ENCODE measurements around the gene COL11A2.

Gene COL11A2

DNA sequence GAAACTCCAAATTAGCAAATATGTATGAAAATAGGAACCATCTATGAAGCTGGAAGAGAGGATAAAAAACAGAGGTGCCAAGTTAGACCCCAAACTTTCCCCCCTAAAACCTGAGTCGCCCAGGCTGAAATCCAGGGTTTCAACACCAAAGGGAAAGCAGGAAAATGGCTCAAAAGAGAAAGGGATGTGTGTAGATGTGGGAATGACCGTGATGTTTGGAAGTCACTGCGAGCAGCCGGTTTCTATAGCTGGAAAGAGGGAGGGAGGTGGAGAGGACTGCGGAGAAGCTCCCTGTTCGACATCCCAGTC lies 20.5 kb upstream of the COL11A2 start:
- ATAC-seq (replicated peaks) (no peak), DNase-seq (no peak)
- peak overlapping the region; percentile 39 for H3K27ac Mint-ChIP-seq
- no peaks in the 10 kb centered on the region for H3K9me3 Mint-ChIP-seq
- H3K4me1 Mint-ChIP-seq = peaks cover 30 to 41% of the 10 kb centered on the region in 2 donors
- peak overlapping the region; percentile 84 to 90 for H3K4me3 Mint-ChIP-seq
- H3K36me3 Mint-ChIP-seq = peaks cover 21 to 35% of the 10 kb centered on the region in 2 donors
- H3K27me3 Mint-ChIP-seq = peaks cover 43 to 49% of the 10 kb centered on the region in 2 donors

DNA sequence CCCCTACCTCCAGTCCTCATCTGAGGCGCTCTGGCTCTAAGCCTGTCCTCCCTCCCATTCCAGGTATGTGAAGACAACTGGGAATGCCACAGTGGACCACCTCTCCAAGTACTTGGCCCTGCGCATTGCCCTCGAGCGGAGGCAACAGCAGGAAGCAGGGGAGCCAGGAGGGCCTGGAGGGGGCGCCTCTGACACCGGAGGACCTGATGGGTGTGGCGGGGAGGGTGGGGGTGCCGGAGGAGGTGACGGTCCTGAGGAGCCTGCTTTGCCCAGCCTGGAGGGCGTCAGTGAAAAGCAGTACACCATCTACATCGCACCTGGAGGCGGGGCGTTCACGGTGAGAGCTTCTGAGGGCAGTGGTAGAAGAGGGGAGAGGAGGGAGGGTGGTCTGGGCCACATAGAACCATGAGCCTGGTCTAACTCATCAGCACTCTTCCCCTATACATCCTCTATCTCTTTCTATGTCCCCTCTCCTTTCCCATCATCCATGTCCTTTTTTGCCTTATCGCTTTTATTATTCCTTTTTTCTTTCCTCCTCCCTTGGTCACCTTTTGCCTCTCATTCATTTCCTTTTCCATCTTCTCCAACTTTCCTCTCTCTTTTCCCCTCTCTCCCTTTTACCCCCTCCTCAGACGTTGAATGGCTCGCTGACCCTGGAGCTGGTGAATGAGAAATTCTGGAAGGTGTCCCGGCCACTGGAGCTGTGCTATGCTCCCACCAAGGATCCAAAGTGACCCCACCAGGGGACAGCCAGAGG lies 19.6 kb upstream of the COL11A2 start:
- ATAC-seq (replicated peaks) (no peak), DNase-seq (no peak)
- Mint-ChIP-seq H3K4me3 (no peak overlapping the region), H3K9me3 (no peaks in the 10 kb centered on the region), H3K4me1 (peaks cover 34 to 47% of the 10 kb centered on the region in 2 donors), H3K27ac (no peak overlapping the region), H3K27me3 (peaks cover 35 to 41% of the 10 kb centered on the region in 2 donors), H3K36me3 (peaks cover 19 to 36% of the 10 kb centered on the region in 2 donors)

DNA sequence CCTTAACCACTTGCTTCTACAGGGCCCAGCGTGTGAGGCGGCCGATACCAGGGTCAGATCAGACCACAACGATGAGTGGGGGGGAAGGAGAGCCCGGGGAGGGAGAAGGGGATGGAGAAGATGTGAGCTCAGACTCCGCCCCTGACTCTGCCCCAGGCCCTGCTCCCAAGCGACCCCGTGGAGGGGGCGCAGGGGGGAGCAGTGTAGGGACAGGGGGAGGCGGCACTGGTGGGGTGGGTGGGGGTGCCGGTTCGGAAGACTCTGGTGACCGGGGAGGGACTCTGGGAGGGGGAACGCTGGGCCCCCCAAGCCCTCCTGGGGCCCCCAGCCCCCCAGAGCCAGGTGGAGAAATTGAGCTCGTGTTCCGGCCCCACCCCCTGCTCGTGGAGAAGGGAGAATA lies 18.9 kb upstream of the COL11A2 start:
- ATAC-seq (replicated peaks) (no peak), DNase-seq (no peak)
- Mint-ChIP-seq H3K36me3 (peaks cover 19 to 38% of the 10 kb centered on the region in 2 donors), H3K27me3 (peaks cover 35 to 38% of the 10 kb centered on the region in 2 donors), H3K4me1 (peaks cover 39 to 52% of the 10 kb centered on the region in 2 donors), H3K4me3 (no peak overlapping the region), H3K27ac (no peak overlapping the region), H3K9me3 (no peaks in the 10 kb centered on the region)

DNA sequence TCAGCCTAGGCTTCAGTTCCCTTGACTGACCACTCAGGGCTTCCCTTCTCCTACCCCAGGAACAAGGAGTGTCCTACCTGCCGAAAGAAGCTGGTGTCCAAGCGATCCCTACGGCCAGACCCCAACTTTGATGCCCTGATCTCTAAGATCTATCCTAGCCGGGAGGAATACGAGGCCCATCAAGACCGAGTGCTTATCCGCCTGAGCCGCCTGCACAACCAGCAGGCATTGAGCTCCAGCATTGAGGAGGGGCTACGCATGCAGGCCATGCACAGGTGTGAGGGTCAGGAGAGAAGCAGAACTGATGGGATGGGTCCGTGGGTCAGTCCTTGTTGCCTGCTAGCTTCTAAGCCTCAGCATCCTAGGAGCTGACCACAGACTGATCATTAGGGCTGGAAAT lies 17.6 kb upstream of the COL11A2 start:
- peaks cover 19 to 43% of the 10 kb centered on the region in 2 donors for H3K36me3 Mint-ChIP-seq
- H3K27ac Mint-ChIP-seq = no peak overlapping the region
- H3K9me3 Mint-ChIP-seq = no peaks in the 10 kb centered on the region
- ATAC-seq (replicated peaks) (no peak), DNase-seq (no peak)
- peaks cover 50 to 65% of the 10 kb centered on the region in 2 donors for H3K4me1 Mint-ChIP-seq
- no peak overlapping the region for H3K4me3 Mint-ChIP-seq
- H3K27me3 Mint-ChIP-seq = peaks cover 29% of the 10 kb centered on the region in 2 donors

DNA sequence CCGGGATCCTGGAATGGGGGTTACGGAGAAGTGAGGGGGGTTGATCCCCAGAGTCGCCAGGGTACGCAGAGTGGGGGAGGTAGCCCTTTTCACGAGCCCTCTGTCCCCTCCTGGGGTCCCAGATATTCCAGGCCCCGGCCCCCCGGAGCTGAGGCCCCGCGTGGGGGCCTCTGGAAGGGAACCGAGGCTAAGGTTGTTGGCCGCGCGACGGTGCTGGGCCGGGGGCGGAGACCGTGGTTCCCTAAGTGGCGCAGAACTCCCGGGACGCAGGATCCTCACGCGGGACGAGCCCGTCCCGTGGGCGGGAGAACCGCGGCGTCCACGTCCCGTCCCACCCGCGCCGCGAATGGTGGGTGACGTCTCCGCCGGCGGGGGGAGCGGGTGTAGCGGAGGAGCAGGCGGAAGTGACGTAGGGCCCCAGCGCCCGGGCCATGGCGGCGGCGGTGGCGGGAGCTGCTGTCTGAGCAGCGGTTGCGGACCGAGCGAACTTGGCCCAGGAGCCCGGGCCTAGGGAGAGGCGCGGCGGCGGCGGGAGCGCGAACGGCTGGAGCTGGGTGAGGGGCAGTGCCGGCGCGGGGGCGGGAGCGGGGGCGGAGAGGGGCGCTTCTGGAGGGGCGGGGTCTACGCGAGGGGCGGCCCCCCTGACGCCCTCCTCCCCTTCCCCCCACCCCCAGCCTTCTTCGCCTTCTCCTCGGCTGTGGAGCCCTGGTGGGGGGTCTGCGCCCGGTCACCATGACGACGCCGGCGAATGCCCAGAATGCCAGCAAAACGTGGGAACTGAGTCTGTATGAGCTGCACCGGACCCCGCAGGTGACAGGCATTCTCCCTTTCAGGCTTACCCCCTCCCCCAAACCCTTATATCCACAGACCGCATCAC lies 16.1 kb upstream of the COL11A2 start, which contains the start of gene RING1:
Gene RING1, plus strand, starts transcription at position 410 of the 877 bp plus-strand sequence. Its CDS starts 323 bp downstream, at position 733.
- peak within 1 kb of the TSS; percentile 94 to 97 for H3K4me3 Mint-ChIP-seq
- DNase-seq (peak; percentile 81), ATAC-seq (replicated peaks) (peak; percentile 58 to 75)
- peaks cover 51 to 67% of the 10 kb centered on the region in 2 donors for H3K4me1 Mint-ChIP-seq
- H3K27me3 Mint-ChIP-seq = peaks cover 15 to 16% of the 10 kb centered on the region in 2 donors
- H3K36me3 Mint-ChIP-seq = peaks cover 27 to 50% of the 10 kb centered on the region in 2 donors
- peak within 1 kb of the TSS; percentile 98 for H3K27ac Mint-ChIP-seq
- H3K9me3 Mint-ChIP-seq = no peaks in the 10 kb centered on the region

DNA sequence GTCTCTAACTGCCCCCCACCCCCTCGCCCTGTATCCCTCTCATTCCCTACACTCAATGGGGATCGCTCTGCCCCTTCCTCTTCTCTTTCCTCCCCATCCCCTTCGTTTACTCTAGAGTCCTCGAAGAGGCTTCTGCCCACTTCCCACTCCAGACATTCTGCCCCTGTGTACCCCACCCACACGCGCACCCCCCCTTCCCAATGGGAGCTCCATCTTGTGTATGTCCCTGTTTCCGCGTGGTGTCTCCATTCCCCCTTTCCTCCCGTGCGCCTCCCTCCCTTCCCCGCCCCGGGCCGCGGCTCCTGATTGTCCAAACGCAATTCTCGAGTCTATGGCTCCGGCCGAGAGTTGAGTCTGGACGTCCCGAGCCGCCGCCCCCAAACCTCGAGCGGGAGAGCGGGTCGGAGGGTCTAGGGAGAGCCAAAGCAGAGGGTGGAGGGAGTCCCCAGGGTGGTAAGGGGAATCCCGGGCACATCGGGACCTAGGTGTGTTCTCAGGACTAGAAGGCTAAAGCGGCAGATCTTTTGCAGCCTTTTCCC lies 15.4 kb upstream of the COL11A2 start:
- ATAC-seq (replicated peaks) = peak; percentile 10 to 20
- H3K27me3 Mint-ChIP-seq = peaks cover 8 to 9% of the 10 kb centered on the region in 2 donors
- peak; percentile 37 for DNase-seq
- no peaks in the 10 kb centered on the region for H3K9me3 Mint-ChIP-seq
- peaks cover 33 to 53% of the 10 kb centered on the region in 2 donors for H3K36me3 Mint-ChIP-seq
- peak overlapping the region; percentile 98 for H3K27ac Mint-ChIP-seq
- peak overlapping the region; percentile 94 to 97 for H3K4me3 Mint-ChIP-seq
- peaks cover 50 to 67% of the 10 kb centered on the region in 2 donors for H3K4me1 Mint-ChIP-seq

DNA sequence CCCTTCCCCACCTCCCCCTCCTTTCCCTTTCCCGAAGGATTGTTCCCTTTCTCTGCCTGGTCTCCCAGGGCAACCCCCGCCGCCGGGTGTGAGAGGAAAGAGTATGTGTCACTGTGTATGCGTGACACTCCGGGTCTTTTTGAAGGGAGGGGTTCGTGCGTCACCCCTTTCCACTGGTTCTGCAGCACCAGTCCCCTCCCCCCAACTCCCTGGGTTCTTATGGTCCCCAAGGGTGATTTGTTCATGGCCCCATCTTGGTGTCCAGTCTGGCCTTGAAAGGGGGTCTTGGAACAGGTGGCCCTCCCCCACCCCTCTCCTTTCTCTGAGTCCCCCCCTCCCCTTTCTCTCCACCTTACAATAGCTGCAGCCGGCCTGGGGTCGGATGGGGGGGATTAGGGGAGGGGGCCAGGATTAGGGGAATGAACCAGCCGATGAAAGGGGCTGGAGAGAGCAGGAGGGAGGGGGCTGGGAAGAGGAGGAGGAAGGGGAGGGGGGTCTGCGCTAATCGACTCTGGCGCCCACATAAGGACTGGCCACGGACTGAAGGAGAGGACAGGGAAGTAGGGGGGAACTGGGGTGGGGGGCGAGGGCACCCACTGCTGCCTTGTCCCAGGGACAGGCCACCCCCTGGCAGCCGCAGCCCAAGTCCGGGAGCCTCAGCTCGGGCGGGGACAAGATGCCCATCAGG lies 14.7 kb upstream of the COL11A2 start:
- peaks cover 51 to 67% of the 10 kb centered on the region in 2 donors for H3K4me1 Mint-ChIP-seq
- no peaks in the 10 kb centered on the region for H3K9me3 Mint-ChIP-seq
- peak overlapping the region; percentile 94 to 97 for H3K4me3 Mint-ChIP-seq
- H3K36me3 Mint-ChIP-seq = peaks cover 34 to 53% of the 10 kb centered on the region in 2 donors
- no peak overlapping the region for H3K27ac Mint-ChIP-seq
- peaks cover 2 to 3% of the 10 kb centered on the region in 2 donors for H3K27me3 Mint-ChIP-seq
- DNase-seq = no peak
- ATAC-seq (replicated peaks) = no peak

DNA sequence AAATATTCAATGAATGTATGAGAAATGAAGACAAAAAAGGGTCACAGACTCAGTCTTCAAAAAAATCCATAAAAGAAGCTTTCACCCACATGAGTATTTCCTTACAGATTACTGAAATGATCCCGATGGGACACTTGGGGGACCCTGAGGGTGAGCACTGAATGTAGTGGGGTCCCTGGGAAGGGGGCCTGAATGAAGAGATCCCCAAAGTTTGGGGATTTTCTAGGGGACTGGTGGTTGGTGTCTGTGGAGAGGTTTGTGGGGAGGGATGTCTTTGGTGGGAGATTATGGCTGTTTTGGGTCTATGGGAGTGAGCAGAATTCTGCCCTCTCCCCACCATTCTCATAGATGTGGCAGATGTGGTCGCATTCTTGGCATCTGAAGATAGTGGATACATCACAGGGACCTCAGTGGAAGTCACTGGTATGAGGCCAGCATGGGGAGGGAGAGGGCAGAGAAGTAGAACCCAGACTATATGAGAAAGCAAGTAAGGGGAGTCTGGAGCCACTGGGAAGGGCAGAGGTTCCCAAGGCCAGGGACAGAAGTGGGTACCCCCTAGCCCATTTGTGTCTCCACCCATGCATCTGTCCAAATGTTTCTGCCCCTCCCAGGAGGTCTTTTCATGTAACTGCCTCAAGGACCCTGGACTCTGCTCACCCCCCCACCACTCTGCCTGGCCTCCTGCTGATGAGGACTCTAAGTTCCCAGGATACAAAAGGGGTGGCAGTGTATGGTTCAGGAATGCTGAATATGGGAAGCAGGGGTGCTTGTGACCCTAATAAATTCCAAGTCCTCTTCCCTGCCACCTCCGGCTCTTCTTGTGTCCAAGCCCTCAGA lies 14.0 kb upstream of the COL11A2 start:
- DNase-seq (no peak), ATAC-seq (replicated peaks) (no peak)
- no peaks in the 10 kb centered on the region for H3K9me3 Mint-ChIP-seq
- H3K27ac Mint-ChIP-seq = no peak overlapping the region
- peaks cover 55 to 74% of the 10 kb centered on the region in 2 donors for H3K4me1 Mint-ChIP-seq
- peaks cover 34 to 56% of the 10 kb centered on the region in 2 donors for H3K36me3 Mint-ChIP-seq
- H3K27me3 Mint-ChIP-seq = no peaks in the 10 kb centered on the region
- peak overlapping the region; percentile 84 to 86 for H3K4me3 Mint-ChIP-seq

DNA sequence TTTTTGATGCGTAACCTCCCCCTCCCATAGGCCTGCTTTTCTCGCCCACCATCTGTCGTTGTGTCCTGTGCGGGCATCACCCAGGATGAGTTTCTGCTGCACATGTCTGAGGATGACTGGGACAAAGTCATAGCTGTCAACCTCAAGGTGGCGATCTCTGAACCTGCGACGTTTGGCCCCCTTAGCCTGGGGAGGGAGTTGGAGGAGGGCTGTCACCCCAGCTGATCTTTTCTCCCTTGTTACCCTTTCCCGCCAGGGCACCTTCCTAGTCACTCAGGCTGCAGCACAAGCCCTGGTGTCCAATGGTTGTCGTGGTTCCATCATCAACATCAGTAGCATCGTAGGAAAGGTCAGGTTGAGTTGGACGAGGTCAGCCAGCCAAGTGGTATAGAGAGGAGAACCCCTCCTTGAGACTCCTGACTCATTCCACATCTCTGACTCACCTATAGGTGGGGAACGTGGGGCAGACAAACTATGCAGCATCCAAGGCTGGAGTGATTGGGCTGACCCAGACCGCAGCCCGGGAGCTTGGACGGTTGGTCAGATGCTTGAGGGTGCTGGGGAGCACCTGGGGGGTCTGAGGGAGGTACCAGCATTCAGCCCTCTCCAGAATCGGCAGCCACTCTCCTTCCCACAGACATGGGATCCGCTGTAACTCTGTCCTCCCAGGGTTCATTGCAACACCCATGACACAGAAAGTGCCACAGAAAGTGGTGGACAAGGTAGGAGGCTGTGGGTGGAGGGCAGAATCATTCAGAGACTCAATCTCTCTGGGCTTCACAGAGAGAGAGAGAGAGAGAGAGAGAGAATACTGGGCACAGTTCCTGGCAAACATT lies 13.1 kb upstream of the COL11A2 start:
- peak; percentile 38 for DNase-seq
- peak overlapping the region; percentile 84 to 86 for H3K4me3 Mint-ChIP-seq
- H3K9me3 Mint-ChIP-seq = no peaks in the 10 kb centered on the region
- ATAC-seq (replicated peaks) = peak; percentile 22 to 47
- peak overlapping the region; percentile 85 for H3K27ac Mint-ChIP-seq
- H3K4me1 Mint-ChIP-seq = peaks cover 61 to 78% of the 10 kb centered on the region in 2 donors
- no peaks in the 10 kb centered on the region for H3K27me3 Mint-ChIP-seq
- peaks cover 38 to 54% of the 10 kb centered on the region in 2 donors for H3K36me3 Mint-ChIP-seq

DNA sequence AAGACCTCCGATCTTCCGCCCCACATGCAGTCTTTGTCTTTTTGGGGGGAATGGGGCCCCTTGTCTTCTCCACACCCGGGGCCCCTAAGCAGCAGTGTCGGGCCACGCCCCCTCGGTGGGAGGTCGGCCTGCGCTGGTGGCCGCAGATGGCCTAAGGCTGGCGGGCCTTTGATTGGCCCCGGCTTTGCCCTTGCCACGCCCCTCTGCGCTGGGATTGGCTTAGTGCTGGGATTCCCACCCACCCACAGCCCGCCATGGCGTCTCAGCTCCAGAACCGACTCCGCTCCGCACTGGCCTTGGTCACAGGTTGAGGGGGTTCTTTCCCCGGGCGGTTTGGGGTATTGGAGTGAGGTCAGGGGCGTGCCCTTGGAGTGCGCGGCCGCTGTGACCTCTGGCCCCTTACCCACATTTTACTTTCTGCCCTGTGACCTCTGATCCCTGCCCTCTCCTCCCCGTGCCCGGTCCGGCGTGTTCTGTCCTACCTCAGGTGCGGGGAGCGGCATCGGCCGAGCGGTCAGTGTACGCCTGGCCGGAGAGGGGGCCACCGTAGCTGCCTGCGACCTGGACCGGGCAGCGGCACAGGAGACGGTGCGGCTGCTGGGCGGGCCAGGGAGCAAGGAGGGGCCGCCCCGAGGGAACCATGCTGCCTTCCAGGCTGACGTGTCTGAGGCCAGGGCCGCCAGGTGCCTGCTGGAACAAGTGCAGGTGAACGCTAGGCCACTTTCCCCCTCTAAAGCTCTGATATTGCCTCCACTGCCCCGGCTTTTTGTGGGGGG lies 12.3 kb upstream of the COL11A2 start, which contains the start of gene HSD17B8:
Gene HSD17B8, plus strand, starts transcription at position 241 of the 776 bp plus-strand sequence. Its CDS starts 14 bp downstream, at position 255.
- H3K9me3 Mint-ChIP-seq = no peaks in the 10 kb centered on the region
- H3K4me3 Mint-ChIP-seq = peak within 1 kb of the TSS; percentile 84 to 86
- H3K27ac Mint-ChIP-seq = peak within 1 kb of the TSS; percentile 85
- peaks cover 59 to 74% of the 10 kb centered on the region in 2 donors for H3K4me1 Mint-ChIP-seq
- peaks cover 33 to 48% of the 10 kb centered on the region in 2 donors for H3K36me3 Mint-ChIP-seq
- no peaks in the 10 kb centered on the region for H3K27me3 Mint-ChIP-seq
- ATAC-seq (replicated peaks) (peak; percentile 63 to 68), DNase-seq (peak; percentile 83)

DNA sequence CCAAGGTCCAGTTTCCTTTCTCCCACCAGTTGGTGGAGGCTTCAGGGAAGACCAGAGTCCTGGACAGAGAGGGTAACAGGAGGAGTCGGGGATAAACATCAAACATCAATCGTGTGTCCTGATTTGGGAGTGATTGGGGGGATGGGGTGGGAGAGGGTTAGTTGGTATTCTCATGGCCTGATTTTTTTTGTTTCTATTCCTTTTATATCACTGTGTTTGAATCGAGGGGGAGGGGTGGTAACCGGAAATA lies 11.8 kb upstream of the COL11A2 start:
- DNase-seq (no peak), ATAC-seq (replicated peaks) (no peak)
- H3K9me3 Mint-ChIP-seq = no peaks in the 10 kb centered on the region
- H3K4me3 Mint-ChIP-seq = peak overlapping the region; percentile 84 to 86
- peaks cover 62 to 74% of the 10 kb centered on the region in 2 donors for H3K4me1 Mint-ChIP-seq
- peaks cover 29 to 44% of the 10 kb centered on the region in 2 donors for H3K36me3 Mint-ChIP-seq
- H3K27ac Mint-ChIP-seq = no peak overlapping the region
- H3K27me3 Mint-ChIP-seq = no peaks in the 10 kb centered on the region

Measured in stimulated activated naive B cell treated with anti-CD40 and anti-IgM and Interleukin-4, amounts not matched to agents 10 μg/mL and 1 μg/mL and 100 μg/mL, for 72 hours (primary cell).